Ishikawa (cell line): ENCODE data around the gene ADAP1.

ENCODE experiments used
- CEBPB ChIP-seq: IDR thresholded peaks from 2 replicates; pipeline ENCODE4 v1.6.1; 2012
- CREB1 ChIP-seq: IDR thresholded peaks from 2 replicates; pipeline ENCODE4 v1.6.1; 2012; ENCODE audit warnings: low read depth
- EGR1 ChIP-seq: IDR thresholded peaks from 2 replicates; pipeline ENCODE4 v1.6.1; 2012
- EP300 ChIP-seq: IDR thresholded peaks from 2 replicates; pipeline ENCODE4 v1.6.1; 2012; ENCODE audit warnings: borderline replicate concordance
- MAX ChIP-seq: IDR thresholded peaks from 2 replicates; pipeline ENCODE4 v1.6.1; 2012
- NFIC ChIP-seq: IDR thresholded peaks from 2 replicates; pipeline ENCODE4 v1.6.1; 2012
- RAD21 ChIP-seq: IDR thresholded peaks from 2 replicates; pipeline ENCODE4 v1.6.1; 2012; ENCODE audit warnings: low read depth
- REST ChIP-seq: IDR thresholded peaks from 2 replicates; pipeline ENCODE4 v1.6.1; 2012; ENCODE audit warnings: low read depth, mild to moderate bottlenecking
- TAF1 ChIP-seq: IDR thresholded peaks from 2 replicates; pipeline ENCODE4 v1.6.1; 2012; ENCODE audit warnings: low read depth, mild to moderate bottlenecking
- TCF12 ChIP-seq: IDR thresholded peaks from 2 replicates; pipeline ENCODE4 v1.6.1; 2012; ENCODE audit warnings: low read depth
- TEAD4 ChIP-seq: IDR thresholded peaks from 2 replicates; pipeline ENCODE4 v1.6.1; 2012
- USF1 ChIP-seq: IDR thresholded peaks from 2 replicates; pipeline ENCODE4 v1.6.1; 2012
- YY1 ChIP-seq: IDR thresholded peaks from 2 replicates; pipeline ENCODE4 v1.6.1; 2012; ENCODE audit warnings: low read depth
- ZBTB7A ChIP-seq: IDR thresholded peaks from 2 replicates; pipeline ENCODE4 v1.6.1; 2012; ENCODE audit warnings: low read depth

ADAP1 gene

GRCh38 chr7:890868-891267, 63.6 kb downstream of the ADAP1 start:
- no peak for TF ChIP-seq ZBTB7A

DNA sequence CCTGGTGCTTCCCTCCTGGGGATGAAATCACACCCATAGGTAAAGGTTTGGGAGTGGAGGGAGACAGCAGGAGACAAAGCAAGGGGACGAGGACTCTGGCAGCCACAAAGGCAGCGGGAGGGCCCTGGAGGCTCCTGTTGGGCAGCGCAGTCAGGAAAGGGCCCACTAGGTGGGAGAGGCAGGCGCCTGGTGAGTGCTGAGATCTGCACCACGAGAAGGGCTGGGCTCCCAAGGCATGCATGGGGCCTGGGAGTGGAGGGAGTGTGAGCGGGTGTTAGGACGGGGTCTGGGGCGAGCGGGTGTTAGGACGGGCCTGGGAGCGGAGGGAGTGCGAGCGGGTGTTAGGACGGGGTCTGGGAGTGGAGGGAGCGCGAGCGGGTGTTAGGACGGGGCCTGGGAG, 65.1 kb downstream of the ADAP1 start:
- no peak for TF ChIP-seq RAD21
- no peak for TF ChIP-seq YY1

- no peak for TF ChIP-seq EGR1
These were observed 65.5 kb downstream of the ADAP1 start for GRCh38 chr7:889025-889390.

GRCh38 chr7:888081-889024, 66.1 kb downstream of the ADAP1 start:
- no peak for TF ChIP-seq YY1

DNA sequence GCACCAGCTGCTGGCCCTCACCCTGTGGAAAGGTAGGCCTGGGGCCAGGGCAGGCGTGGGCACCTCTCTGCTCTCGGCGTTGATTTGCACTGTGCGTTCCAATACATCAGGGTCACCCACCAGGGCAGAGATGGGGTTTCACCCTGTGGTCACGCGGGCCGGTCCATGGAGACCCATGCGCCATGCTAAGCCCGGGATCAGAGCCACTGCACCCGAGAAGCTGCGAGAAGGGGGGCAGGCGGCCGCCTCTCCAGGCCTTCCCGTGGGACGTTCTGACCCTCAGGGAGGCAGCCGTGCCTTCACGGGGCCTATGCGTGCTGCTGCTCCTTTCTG, 67.0 kb downstream of the ADAP1 start:
- TF ChIP-seq MAX: no peak
- TF ChIP-seq CEBPB: no peak
- TF ChIP-seq USF1: no peak
- no peak for TF ChIP-seq CREB1
- TF ChIP-seq TAF1: no peak
- no peak for TF ChIP-seq RAD21
- no peak for TF ChIP-seq REST
- TF ChIP-seq EGR1: no peak
- no peak for TF ChIP-seq NFIC
- no peak for TF ChIP-seq YY1
- TF ChIP-seq TEAD4: no peak

DNA sequence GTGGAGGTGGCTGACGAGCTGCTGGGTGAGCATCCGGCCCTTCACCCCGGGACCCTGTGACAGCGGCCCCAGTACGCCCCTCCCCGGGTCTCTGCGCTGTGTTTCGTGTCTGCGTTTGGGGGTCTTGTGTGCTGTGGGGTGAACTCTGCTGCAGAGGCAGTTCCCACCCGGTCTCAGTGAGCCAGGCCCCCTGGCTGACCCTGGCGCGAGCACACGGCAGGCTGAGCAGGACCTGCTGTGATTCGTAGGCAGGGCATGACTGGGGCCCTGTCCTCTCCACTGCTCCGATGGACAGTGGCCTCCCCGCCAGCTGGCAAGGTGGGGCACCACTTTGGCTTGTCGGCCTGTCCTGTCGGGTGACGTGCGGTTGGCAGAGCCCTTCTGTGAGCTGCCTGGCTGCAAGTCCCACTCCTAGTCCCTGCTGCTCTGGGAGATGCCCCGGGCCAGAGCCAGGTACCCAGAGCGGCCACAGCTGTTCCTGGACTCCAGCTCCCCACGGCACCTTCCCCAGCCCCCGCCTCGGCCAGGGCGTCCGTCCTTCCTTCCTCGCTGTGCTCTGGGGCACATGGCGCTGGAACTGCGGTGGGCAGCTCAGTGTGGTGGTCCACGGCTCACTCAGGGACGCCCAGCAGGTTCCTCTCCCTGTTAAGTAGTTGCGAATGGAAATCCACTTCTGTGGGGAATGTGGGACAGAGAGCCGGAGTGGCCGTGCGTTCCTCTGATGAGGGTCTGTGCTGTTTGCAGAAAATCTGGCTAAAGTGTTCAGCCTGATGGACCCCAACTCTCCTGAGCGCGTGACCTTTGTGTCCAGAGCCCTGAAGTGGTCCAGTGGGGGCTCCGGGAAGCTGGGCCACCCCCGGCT, 67.6 kb downstream of the ADAP1 start:
- TF ChIP-seq TCF12 (no peak), EP300 (no peak), CREB1 (no peak), RAD21 (no peak), REST (no peak), ZBTB7A (no peak), CEBPB (no peak), YY1 (no peak), NFIC (no peak), EGR1 (no peak)

DNA sequence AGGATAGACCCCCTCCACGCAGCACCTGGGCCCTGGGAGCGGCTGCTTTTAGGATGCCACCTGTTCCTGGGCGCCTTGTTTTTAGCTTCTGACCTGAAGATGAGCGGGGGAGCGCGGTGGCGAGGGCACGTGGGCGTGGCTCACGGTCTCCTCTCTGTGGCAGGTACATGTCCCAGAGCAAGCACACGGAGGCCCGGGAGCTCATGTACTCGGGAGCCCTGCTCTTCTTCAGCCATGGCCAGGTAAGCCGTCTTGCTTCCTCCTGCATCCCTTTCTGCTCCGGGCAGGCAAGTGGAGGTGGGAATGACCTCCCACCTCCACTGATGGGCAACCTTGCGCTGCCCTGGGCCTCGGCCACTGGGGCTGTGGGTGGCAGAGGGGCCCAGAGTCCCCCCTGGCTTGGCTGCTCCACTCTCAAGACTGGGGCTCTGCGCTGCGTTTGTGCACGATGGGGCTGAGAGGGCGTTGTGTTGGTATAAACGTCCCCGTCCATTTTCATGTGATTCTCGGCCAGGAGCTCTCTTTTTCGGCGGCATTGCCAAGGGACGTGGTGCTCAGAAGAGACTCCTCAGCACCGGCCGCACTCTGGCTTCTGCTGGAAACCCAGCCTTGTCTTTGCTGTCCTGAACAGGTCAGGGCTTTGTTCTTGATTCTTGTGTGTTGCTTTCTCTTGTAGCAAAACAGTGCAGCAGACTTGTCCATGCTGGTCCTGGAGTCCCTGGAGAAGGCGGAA, 68.4 kb downstream of the ADAP1 start:
- no peak for TF ChIP-seq REST
- TF ChIP-seq TEAD4: no peak
- TF ChIP-seq MAX: no peak
- TF ChIP-seq NFIC: no peak
